B cell (primary cell): ENCODE data around the gene MTCL1.

Experiments
- CTCF ChIP-seq: fragments of 200-600 bp; IDR thresholded peaks from one replicate; pipeline ENCODE4 v1.8.0; 2022; ENCODE audit warnings: antibody characterized with exemption, mild to moderate bottlenecking
- EZH2 ChIP-seq: IDR thresholded peaks from 2 replicates; pipeline ENCODE4 v1.6.1; 2012; ENCODE audit warnings: borderline replicate concordance, low read depth, mild to moderate bottlenecking, moderate library complexity, low read length; ENCODE audit not compliant: insufficient read depth, poor library complexity, severe bottlenecking

GRCh38 chr18:8657050-8657820 lies 48.1 kb upstream of the MTCL1 start:
- TF ChIP-seq CTCF (no peak), EZH2 (no peak)
